BLaER1 (cell line): ENCODE results near the gene CEP126.

Experiments
- H3K27ac ChIP-seq: shearing (Covaris generic); formaldehyde crosslinking; 2 replicates; pipeline ENCODE4 v1.8.1; 2022
- H3K27me3 ChIP-seq: shearing (Covaris generic); formaldehyde crosslinking; 2 replicates; pipeline ENCODE4 v1.8.1; 2022
- H3K36me3 ChIP-seq: shearing (Covaris generic); formaldehyde crosslinking; 2 replicates; pipeline ENCODE4 v1.8.1; 2022
- H3K4me1 ChIP-seq: shearing (Covaris generic); formaldehyde crosslinking; 2 replicates; pipeline ENCODE4 v1.8.1; 2022
- H3K4me2 ChIP-seq: shearing (Covaris generic); formaldehyde crosslinking; 2 replicates; pipeline ENCODE4 v1.8.1; 2022
- H3K4me3 ChIP-seq: shearing (Covaris generic); formaldehyde crosslinking; 2 replicates; pipeline ENCODE4 v1.8.1; 2022
- H3K9ac ChIP-seq: shearing (Covaris generic); formaldehyde crosslinking; 2 replicates; pipeline ENCODE4 v1.8.1; 2022
- H3K9me3 ChIP-seq: shearing (Covaris generic); formaldehyde crosslinking; 2 replicates; pipeline ENCODE4 v1.8.1; 2022
- H4K20me1 ChIP-seq: shearing (Covaris generic); formaldehyde crosslinking; 2 replicates; pipeline ENCODE4 v1.8.1; 2022
- Cebpa-rat ChIP-seq: shearing (Covaris generic); IDR thresholded peaks from 2 replicates; pipeline ENCODE4 v1.8.1; 2022

CEP126 gene

DNA sequence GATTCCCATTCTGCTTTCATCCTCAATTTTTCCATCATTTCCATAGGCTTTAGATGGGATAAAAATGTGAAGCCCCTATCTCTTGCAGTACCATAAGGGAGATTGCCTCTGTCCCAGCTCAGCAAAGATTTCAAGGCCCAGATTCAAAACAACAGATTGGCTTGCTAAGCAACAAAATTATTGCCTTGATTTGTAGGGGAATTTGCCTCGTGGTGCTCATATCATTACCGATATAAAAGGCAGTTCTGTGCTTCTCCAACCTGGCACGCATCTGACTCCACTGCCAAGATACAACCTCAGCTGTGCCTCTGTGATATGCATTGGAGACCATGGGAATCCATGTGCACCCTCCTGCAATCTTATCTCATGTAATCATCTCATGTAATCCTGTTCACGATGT is 25.0 kb upstream of the CEP126 start:
- Histone ChIP-seq H4K20me1 (no peaks in the 10 kb centered on the region), H3K27ac (no peak overlapping the region), H3K4me1 (no peaks in the 10 kb centered on the region), H3K27me3 (no peaks in the 10 kb centered on the region), H3K4me2 (no peak overlapping the region), H3K4me3 (no peak overlapping the region), H3K9me3 (no peaks in the 10 kb centered on the region), H3K36me3 (no peaks in the 10 kb centered on the region), H3K9ac (no peak overlapping the region)
- TF ChIP-seq Cebpa-rat: no peak

DNA sequence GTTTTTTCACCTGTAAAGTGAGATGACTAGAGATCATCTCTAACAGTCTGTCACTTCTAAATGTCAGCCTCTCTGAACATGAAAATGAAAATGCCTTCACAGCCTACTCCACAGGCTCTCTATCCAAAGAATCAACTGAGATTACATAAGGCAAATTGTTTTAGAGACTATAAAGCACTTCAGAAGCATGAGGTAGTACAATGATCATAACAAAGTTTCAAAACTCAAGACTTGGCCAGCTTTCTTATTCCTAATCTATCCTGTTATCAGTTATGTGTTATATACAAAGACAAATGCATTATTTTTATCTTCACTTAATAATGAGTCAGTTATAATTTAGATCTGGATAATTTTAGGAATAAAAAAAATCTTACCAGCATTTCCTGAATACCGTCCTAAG is 20.3 kb upstream of the CEP126 start:
- Histone ChIP-seq H4K20me1 (no peaks in the 10 kb centered on the region), H3K4me1 (no peaks in the 10 kb centered on the region), H3K9me3 (no peaks in the 10 kb centered on the region), H3K4me2 (no peak overlapping the region), H3K4me3 (no peak overlapping the region), H3K27me3 (no peaks in the 10 kb centered on the region), H3K9ac (no peak overlapping the region), H3K36me3 (no peaks in the 10 kb centered on the region), H3K27ac (no peak overlapping the region)
- TF ChIP-seq Cebpa-rat: no peak

GRCh38 chr11:101907815-101908214 is 7.0 kb upstream of the CEP126 start:
- Histone ChIP-seq H3K4me3 (no peak overlapping the region), H3K9me3 (no peaks in the 10 kb centered on the region), H3K27ac (no peak overlapping the region), H3K4me1 (no peaks in the 10 kb centered on the region), H4K20me1 (no peaks in the 10 kb centered on the region), H3K4me2 (no peak overlapping the region), H3K36me3 (no peaks in the 10 kb centered on the region), H3K27me3 (no peaks in the 10 kb centered on the region), H3K9ac (no peak overlapping the region)
- no peak for TF ChIP-seq Cebpa-rat

- TF ChIP-seq Cebpa-rat: no peak
These were observed 5.7 kb upstream of the CEP126 start for GRCh38 chr11:101909087-101909486.

GRCh38 chr11:101912823-101913284 is 2.0 kb upstream of the CEP126 start:
- H3K27ac ChIP-seq: no peak overlapping the region
- peaks cover 6% of the 10 kb centered on the region; the same call in 1 of the 2 replicates for H3K9me3 ChIP-seq
- no peak overlapping the region for H3K9ac ChIP-seq
- no peak for TF ChIP-seq Cebpa-rat
- H4K20me1 ChIP-seq: no peaks in the 10 kb centered on the region
- no peaks in the 10 kb centered on the region for H3K27me3 ChIP-seq
- no peaks in the 10 kb centered on the region for H3K36me3 ChIP-seq
- H3K4me1 ChIP-seq: peaks cover 14% of the 10 kb centered on the region
- no peak overlapping the region for H3K4me3 ChIP-seq
- no peak overlapping the region for H3K4me2 ChIP-seq

More at GRCh38 chr11:101909087-101909486, 5.7 kb upstream of the CEP126 start:
- Histone ChIP-seq H3K36me3 (no peaks in the 10 kb centered on the region), H3K27me3 (no peaks in the 10 kb centered on the region), H3K27ac (no peak overlapping the region), H3K9me3 (no peaks in the 10 kb centered on the region), H4K20me1 (no peaks in the 10 kb centered on the region), H3K9ac (no peak overlapping the region), H3K4me3 (no peak overlapping the region), H3K4me1 (peaks cover under 1% of the 10 kb centered on the region; the same call in 1 of the 2 replicates), H3K4me2 (no peak overlapping the region)

DNA sequence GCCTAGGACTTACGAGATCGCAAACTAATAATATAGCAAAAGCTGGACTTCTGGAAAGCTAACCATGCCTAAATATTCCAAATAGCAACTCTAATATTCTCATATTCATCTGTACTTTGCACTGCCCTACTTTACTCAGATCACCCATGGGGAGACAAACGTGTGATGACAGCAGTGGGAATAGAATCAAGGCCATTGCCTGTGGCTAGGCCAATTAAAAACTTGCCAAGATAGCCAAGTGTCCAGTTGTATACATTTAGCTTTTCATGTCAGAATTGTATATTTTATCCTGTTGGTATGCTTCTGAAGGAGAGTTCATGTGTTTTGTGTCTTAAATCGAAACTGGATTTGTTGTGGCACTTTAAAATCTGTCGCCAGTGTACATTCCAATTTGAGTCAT is 1.2 kb upstream of the CEP126 start:
- Histone ChIP-seq H3K9me3 (peaks cover 6% of the 10 kb centered on the region; the same call in 1 of the 2 replicates), H3K4me2 (no peak overlapping the region), H4K20me1 (no peaks in the 10 kb centered on the region), H3K4me1 (peaks cover 14% of the 10 kb centered on the region), H3K9ac (no peak overlapping the region), H3K36me3 (no peaks in the 10 kb centered on the region), H3K27ac (no peak overlapping the region), H3K27me3 (no peaks in the 10 kb centered on the region), H3K4me3 (no peak overlapping the region)
- TF ChIP-seq Cebpa-rat: no peak

- H3K9me3 ChIP-seq: peaks cover 6% of the 10 kb centered on the region; the same call in 1 of the 2 replicates
- peak overlapping the region; percentile 68 for H3K4me3 ChIP-seq
- peak overlapping the region; percentile 69 for H3K4me2 ChIP-seq
- H3K36me3 ChIP-seq: no peaks in the 10 kb centered on the region
- H3K27me3 ChIP-seq: no peaks in the 10 kb centered on the region
- H3K9ac ChIP-seq: no peak overlapping the region
- TF ChIP-seq Cebpa-rat: no peak
- peaks cover 14% of the 10 kb centered on the region for H3K4me1 ChIP-seq
- no peak overlapping the region for H3K27ac ChIP-seq
- H4K20me1 ChIP-seq: no peaks in the 10 kb centered on the region
These were observed 471 bp upstream of the CEP126 start for GRCh38 chr11:101914341-101914737.

GRCh38 chr11:101915791-101916291 is 1.0 kb downstream of the CEP126 start:
- H3K9me3 ChIP-seq: peaks cover 6% of the 10 kb centered on the region; the same call in 1 of the 2 replicates
- TF ChIP-seq Cebpa-rat: peak; percentile 41; the same call in 1 of the 2 replicates

DNA sequence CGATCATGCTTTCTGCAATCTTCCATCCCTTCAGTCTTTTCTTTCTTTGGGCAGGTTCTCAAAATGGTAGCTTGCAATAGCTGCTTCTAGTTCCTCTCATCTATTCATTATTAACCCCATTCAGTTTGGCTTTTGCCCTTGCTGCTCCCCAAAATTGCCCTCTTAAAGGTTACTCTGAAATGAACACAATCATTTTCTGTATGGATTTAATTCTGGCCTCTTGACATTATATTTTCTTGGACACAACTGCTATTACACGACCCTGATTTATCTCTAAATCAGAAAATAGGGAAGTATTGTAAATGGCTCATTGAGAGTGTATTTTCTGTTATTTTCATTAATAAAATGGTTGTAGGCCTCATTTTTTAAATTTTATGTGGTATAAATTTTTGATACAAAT is 1.6 kb downstream of the CEP126 start, which contains the start of gene ANGPTL5:
Gene ANGPTL5 (minus strand): TSS at position 101 of the 400 bp plus-strand sequence. CDS start 8,613 bp downstream, outside the sequence.
- Histone ChIP-seq H3K4me1 (peaks cover 14% of the 10 kb centered on the region), H3K9me3 (peaks cover 6% of the 10 kb centered on the region; the same call in 1 of the 2 replicates), H3K36me3 (no peaks in the 10 kb centered on the region), H3K9ac (peak within 1 kb of the TSS; percentile 38; the same call in 1 of the 2 replicates), H4K20me1 (no peaks in the 10 kb centered on the region), H3K4me3 (peak within 1 kb of the TSS; percentile 68), H3K27ac (0 out of 2 replicates have a peak within 1 kb of the TSS, but pooled peaks have one; percentile 31), H3K4me2 (peak within 1 kb of the TSS; percentile 59), H3K27me3 (no peaks in the 10 kb centered on the region)
- no peak for TF ChIP-seq Cebpa-rat

More at GRCh38 chr11:101915791-101916291, 1.0 kb downstream of the CEP126 start:
- Histone ChIP-seq H3K27me3 (no peaks in the 10 kb centered on the region), H4K20me1 (no peaks in the 10 kb centered on the region), H3K4me1 (peaks cover 14% of the 10 kb centered on the region), H3K36me3 (no peaks in the 10 kb centered on the region), H3K4me3 (peak overlapping the region; percentile 68), H3K27ac (no peak overlapping the region), H3K9ac (no peak overlapping the region), H3K4me2 (peak overlapping the region; percentile 59)

DNA sequence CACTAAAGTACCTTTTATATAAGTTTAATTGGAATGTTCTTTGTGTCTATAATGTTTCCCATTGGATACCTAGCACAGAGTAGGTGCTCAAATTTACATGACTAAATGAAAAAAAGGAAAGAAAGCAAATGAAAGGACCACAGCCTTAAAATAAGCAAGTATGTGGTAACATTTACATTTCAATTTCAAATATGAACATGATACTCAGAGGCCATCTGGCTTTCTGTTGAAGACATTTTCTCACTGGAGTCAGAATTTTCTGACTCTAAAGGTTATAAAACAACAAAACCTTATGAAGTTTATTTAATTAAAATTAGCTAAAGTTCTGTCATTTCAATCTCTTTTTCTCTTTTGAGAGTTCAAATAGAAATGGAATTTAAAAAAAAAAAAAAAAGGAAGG is 2.4 kb downstream of the CEP126 start:
- Histone ChIP-seq H3K36me3 (no peaks in the 10 kb centered on the region), H3K4me2 (no peak overlapping the region), H3K4me1 (peaks cover 14% of the 10 kb centered on the region), H3K9ac (no peak overlapping the region), H3K4me3 (no peak overlapping the region), H3K9me3 (peaks cover 6% of the 10 kb centered on the region; the same call in 1 of the 2 replicates), H3K27me3 (no peaks in the 10 kb centered on the region), H4K20me1 (no peaks in the 10 kb centered on the region), H3K27ac (no peak overlapping the region)
- no peak for TF ChIP-seq Cebpa-rat
